GM12801 (cell line): ENCODE data around the gene SPATA9.

ENCODE experiments used
- TF ChIP-seq, protein P1 (sequence below): IDR thresholded peaks from one replicate; pipeline ENCODE4 v1.5.1; 2011; ENCODE audit warnings: control low read depth; ENCODE audit not compliant: insufficient read length; ENCODE audit errors: extremely low read depth

SPATA9 gene

GRCh38 chr5:95720094-95720786 lies 37.4 kb upstream of the SPATA9 start:
- TF ChIP-seq, protein P1, sequence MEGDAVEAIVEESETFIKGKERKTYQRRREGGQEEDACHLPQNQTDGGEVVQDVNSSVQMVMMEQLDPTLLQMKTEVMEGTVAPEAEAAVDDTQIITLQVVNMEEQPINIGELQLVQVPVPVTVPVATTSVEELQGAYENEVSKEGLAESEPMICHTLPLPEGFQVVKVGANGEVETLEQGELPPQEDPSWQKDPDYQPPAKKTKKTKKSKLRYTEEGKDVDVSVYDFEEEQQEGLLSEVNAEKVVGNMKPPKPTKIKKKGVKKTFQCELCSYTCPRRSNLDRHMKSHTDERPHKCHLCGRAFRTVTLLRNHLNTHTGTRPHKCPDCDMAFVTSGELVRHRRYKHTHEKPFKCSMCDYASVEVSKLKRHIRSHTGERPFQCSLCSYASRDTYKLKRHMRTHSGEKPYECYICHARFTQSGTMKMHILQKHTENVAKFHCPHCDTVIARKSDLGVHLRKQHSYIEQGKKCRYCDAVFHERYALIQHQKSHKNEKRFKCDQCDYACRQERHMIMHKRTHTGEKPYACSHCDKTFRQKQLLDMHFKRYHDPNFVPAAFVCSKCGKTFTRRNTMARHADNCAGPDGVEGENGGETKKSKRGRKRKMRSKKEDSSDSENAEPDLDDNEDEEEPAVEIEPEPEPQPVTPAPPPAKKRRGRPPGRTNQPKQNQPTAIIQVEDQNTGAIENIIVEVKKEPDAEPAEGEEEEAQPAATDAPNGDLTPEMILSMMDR = no peak

DNA sequence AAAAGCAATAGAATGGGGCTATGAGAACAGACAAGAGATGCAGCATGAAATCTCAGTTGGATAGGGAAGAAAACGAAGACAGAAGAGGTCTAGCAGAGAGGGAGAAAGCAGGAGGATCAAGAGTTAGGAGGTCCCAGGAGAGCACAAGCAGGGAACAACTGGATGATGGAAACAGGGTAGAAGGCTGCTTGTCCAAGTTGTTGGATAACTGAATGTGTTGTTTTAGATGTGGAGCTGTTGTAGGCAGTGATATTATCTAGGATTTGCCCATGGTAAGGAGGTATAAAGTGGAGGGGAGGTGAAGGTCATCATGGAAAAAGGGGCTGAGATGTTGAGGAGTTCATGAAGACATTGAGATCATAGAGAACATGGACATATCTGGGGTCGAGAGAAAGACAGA lies 35.9 kb upstream of the SPATA9 start:
- TF ChIP-seq, protein P1 = no peak

DNA sequence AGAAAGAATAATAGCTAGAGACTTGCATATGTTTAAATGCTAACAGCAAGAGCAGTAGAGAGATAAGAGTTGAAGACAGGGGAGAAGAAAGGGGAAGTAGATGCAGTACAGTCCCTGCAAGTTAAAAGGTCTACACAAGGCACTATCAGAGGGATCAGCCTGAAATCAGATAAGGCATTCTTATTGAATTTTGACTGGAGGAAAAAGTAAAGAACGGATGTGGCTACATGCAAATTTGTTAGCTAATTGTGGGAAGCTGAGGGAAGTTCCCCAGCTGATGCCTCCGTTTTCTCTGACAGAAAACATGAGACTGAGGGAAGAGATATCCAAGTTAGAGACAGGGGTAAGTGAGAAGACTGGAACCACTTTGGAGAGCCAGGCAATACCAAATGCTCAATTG lies 35.4 kb upstream of the SPATA9 start:
- TF ChIP-seq, protein P1 = no peak

DNA sequence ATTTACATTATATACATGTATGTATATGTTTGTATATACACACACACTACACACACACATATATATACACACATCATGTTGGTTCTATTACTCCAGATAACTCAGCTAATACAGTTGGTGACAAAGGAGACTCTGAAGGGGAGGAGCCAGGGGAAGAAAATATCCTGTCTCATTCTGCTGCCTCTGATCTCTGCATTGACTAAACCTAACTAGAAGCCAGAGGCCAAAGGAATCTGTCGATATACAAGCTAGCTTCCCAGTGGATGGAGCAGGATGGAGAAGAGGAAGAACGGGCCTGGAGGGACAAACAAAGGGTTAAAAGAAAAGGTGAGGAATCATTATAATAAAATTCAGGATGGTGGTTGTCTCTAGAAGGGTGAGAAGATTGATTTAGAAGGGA lies 34.6 kb upstream of the SPATA9 start:
- TF ChIP-seq, protein P1 = no peak

GRCh38 chr5:95715799-95716461 lies 33.1 kb upstream of the SPATA9 start:
- TF ChIP-seq, protein P1 = no peak

- TF ChIP-seq, protein P1 = no peak
Observed at GRCh38 chr5:95713960-95714710, 31.3 kb upstream of the SPATA9 start.

- TF ChIP-seq, protein P1 = no peak
Observed at GRCh38 chr5:95712347-95712958, 29.7 kb upstream of the SPATA9 start.
